SU-DHL-6 (cell line): ENCODE results near the gene DPEP2.

ENCODE experiments used
- EZH2phosphoT487 ChIP-seq: fragments of 200-600 bp; sonication (generic), shearing (Covaris generic); conservative IDR thresholded peaks from 2 replicates; pipeline ENCODE4 v1.6.1; 2018; ENCODE audit warnings: mild to moderate bottlenecking, antibody characterized with exemption, low read length, moderate library complexity, mixed read lengths
- TF ChIP-seq, protein P1 (sequence below): fragments of 200-600 bp; sonication (generic); IDR thresholded peaks from one replicate; pipeline ENCODE4 v1.5.1; 2017; ENCODE audit warnings: antibody characterized with exemption, mild to moderate bottlenecking, low read length, moderate library complexity; ENCODE audit not compliant: insufficient read depth, poor library complexity, severe bottlenecking

DNA sequence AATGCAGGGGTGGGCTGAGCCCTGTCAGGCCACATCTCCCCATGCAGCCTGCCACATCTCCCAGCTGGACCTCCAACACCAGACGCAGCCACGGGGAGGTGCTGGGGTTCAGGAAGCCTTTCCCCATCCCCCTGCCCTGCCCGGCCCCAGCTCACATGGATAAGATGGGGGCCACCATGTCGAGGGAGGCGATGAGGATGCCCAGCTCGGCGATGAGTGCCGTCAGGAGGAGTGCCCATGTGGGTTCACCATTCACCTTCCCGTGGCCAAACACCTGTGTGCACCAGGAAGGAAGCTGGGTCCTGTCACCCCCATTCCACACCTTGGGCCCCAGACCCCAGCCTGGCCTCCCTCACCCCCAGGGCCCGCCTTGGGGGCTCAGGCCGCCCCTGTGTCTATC is 49.6 kb downstream of the DPEP2 start:
- TF ChIP-seq, protein P1, sequence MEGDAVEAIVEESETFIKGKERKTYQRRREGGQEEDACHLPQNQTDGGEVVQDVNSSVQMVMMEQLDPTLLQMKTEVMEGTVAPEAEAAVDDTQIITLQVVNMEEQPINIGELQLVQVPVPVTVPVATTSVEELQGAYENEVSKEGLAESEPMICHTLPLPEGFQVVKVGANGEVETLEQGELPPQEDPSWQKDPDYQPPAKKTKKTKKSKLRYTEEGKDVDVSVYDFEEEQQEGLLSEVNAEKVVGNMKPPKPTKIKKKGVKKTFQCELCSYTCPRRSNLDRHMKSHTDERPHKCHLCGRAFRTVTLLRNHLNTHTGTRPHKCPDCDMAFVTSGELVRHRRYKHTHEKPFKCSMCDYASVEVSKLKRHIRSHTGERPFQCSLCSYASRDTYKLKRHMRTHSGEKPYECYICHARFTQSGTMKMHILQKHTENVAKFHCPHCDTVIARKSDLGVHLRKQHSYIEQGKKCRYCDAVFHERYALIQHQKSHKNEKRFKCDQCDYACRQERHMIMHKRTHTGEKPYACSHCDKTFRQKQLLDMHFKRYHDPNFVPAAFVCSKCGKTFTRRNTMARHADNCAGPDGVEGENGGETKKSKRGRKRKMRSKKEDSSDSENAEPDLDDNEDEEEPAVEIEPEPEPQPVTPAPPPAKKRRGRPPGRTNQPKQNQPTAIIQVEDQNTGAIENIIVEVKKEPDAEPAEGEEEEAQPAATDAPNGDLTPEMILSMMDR, result no peak
- no peak for TF ChIP-seq EZH2phosphoT487
